Tongue (tissue), 2 donors: ENCODE results near the gene CSGALNACT2. TPM values are rescaled to one million over a fixed set of nuclear protein-coding genes. Genes with fewer than 3 reads are reported as not detected.

Source experiments
- DNase-seq: peaks from one replicate; pipeline ENCODE4 v3.0.0-alpha.2; 2015
- total RNA-seq: library from RNA; depleted of rRNA; stranded (reverse); fragments of >200 nt; gene quantifications from one replicate; pipeline ENCODE4 v1.2.3, GENCODE V29; 2014

The CSGALNACT2 gene
- total RNA-seq, 1 donor from 2014 or later = 24.8 TPM

DNA sequence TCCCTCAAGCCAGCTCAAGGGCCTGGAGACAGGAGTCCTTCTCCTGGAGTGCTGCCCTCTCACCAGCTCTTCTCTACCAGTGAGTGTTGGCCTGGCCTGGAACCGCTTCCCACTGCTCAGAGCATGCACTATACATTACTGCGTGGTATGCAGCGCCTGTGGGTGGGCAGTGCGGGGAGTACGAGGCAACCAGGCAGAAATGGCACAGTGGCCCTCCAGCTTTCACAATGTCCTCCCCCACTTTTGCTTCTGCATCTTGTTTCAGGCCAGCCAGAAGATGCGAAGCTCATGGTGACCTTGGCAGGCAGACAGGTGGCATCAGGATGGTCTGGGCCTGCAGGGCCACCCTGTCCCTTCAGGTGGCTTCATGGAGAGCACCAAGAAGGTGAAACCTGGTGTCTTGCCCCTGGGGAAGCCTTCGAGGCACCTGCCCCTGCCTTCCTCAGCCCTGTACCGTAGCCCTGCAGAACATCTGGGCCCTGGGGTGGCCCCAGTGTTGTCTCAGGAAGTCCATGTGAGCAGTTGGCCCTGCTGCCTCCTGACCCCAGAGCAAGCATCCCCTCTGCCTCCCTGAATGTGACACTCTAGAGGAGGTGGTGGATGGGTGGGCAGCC lies 92.8 kb downstream of the CSGALNACT2 start:
- no peak for DNase-seq

DNA sequence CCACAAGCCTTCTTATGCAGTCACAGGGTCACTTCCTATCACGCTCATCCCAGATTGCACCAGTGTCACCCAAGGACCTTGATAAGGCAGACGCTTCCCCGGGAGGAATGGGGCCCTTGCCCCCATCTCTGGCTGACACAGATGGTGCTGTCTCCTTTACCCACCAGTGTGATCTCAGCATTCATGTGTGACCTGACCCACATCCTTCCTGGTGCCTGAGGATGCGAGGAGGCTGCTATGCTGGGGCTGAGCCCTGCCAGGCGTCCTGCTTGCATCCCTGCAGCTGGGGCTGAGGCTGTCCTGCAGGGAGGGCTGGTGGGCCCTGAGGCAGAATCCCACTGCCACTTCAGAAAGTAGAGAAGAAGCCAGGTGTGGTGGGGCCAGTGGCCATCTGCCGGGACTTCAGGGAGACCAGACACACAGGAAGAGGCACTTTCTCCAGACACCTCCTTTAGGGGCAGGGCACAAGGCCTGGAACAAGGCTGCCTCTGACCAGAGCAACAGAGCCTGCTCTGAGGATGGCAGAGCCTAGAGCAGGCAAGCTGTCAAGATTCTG lies 93.4 kb downstream of the CSGALNACT2 start:
- DNase-seq = no peak

DNA sequence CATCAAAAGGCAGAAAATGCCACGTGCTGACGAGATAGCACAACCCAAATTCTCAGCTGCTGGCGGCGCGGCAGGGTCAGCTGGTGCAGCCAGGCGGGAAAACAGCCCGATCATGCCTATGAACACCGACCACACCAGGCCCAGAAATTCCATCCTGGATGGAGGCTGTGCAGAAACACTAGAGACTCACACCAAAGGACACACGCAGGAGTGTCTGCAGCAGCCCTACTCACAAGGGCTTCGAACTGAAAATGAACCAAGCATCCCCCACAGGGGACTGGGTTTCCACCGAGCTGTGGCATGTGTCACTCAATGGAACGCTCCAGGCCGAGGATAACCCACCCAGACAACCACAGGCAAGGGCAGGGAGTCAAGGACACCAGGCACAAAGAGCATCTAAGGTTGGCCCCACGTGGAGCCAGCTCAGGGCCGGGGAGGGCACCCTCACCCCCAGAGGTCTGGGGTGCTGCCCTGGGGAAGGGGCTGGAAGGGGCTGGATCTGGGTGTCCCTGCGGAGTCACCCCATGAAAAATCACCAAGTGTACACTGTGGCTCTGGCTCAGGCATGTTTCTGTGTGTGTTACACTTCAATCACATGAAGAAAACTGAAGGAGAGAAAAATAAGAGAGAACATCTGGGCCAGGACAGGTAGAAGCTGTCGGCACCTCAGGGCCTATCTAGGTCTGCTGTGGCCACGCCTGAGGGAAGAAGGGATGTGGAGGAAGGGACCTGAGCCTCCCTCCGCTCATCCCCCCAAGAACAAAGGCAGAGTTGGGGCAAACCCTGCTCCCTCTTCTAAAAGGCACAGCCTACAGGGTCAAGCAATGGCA lies 95.6 kb downstream of the CSGALNACT2 start:
- DNase-seq = no peak

DNA sequence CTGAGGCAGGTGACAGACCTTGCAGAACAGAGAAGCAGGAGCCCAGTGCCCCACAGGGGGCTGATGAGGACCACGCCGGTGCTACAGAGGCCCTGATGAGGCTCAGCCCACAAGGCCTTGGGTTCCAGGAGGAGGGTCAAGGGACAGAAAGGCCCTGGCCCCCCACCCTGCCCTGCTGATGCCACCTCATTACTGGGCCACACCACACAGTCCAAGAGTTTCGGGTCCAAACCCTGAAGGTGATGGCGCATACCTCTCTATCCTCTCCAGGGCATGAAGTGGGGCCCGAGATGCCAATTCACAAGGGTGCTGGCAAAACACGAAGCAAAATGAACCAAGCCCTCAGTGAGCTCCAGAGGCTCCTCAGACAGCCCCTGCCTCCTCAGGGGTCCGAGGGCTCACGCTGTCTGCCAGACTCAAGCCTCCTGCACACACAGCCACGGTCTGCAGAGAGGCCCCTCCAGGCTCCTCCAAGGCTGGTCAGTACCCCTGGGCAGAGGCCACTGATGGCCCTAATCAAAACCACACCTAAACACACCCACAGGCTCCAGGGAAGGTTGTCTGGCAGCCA lies 96.3 kb downstream of the CSGALNACT2 start:
- no peak for DNase-seq

Other genes starting within 250 kb of the CSGALNACT2 start
- gene RET, start 61.4 kb upstream of the CSGALNACT2 start, total RNA-seq = 12.0 TPM
- gene RASGEF1A, start 128.6 kb downstream of the CSGALNACT2 start, total RNA-seq = 4.0 TPM
- gene FXYD4, start 233.2 kb downstream of the CSGALNACT2 start, total RNA-seq = not detected